HG02938 (cell line): ENCODE measurements around the gene DENND2D.

Experiments used
- ATAC-seq: cut with Tn5 transposase; IDR thresholded peaks from one replicate; pipeline ENCODE4 v1.9.1; 2021; ENCODE audit warnings: mild to moderate bottlenecking, moderate library complexity; ENCODE audit not compliant: unreplicated experiment

The DENND2D gene

DNA sequence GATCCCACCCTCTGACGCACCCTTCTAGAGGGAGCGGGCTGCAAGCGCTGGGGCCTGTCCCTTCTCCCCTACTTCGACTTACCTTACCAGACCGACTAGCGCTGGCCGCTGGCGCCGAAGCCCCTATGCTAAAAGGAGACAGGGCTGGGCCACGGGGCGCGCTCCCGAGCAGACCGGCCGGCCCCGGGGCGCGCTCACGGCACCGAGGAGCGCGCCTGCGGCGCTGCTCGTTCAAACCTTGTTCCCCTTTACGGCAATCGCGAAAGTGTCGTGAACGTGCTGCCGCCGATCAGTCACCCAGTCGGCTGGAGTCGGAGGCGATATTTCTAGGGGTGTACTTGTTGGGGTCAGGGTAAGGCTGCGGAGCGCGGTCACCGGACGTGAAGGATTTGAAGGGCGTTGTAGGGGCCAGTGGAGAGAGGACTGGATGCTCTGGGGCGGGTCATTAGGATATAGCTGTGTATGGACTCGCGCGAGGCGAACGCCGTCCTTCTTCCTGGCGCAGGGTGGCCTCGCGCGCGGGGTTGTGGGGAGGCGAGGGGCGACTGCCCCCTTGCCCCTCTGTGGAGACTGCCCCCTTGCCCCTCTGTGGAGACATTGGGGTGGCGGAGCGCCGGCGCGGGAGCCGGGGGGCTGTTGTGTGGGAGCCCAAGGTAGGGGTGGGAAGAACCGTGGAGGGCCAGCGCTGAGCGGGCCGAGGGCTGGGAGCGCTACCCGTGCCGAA, 60.3 kb downstream of the DENND2D start, which contains the start of the genes CEPT1 and DRAM2:
CEPT1 (plus strand) TSS at position 268 of the 724 bp plus-strand sequence. CDS start 7,492 bp downstream, outside the sequence.
DRAM2 (minus strand) TSS at position 138 of the 724 bp plus-strand sequence. CDS start 8,539 bp downstream, outside the sequence.
- peak; percentile 62 for ATAC-seq

- ATAC-seq = no peak
Observed at GRCh38 chr1:111139324-111139955, 61.0 kb downstream of the DENND2D start.
